ENCODE measurements around the gene SLC66A2. TPM values are rescaled to one million over a fixed set of nuclear protein-coding genes. Genes with fewer than 3 reads are reported as not detected.

The SLC66A2 gene
- total and polyA plus RNA-seq, 2 of the 13 experiments (the other 11 are each of a cell fraction or from before 2014, with no cell fraction given): 33.5 to 41.9 TPM

DNA sequence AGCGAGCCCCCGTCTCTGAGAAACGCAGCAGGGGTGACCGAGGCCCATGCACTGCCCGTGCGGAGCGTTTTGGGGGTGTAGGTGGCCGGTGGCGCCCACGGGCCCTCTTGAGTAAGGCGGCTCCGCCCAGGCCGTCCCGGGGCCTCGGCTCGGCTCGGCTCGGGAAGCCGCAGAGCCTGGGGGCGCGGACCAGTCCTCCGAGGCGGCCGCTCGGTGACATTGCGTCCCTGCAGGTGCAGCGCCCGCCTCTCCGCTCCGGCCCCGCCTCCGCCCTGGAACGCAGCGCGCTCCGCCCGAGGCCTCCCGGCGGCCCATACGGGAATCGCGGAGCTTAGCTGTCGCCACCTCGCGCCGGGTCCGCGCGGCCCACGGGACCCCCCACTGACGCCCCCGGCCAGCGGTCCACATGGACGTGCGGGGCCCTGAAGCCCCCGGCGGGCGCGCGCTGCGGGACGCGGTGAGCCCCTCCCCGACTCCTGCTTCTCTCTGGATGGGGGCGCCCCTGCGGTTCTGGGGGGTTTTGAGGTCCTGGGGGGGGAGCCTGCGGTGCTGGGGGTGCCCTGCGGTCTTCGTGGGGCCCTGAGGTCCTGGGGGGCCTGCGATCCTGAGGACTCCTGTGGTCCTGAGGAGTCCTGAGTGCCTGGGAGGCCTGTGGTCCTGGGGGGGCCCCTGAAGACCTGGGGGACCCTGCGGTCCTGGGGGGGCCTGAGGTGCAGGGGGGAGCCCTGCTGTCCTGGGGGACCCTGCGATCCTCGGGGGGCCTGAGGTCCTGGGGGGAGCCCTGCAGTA, 13.1 kb upstream of the SLC66A2 start, which contains the start of gene HSBP1L1 (continued):
- TF ChIP-seq ZNF567 (CRISPR knock-in tag; IDR thresholded peaks at IDR 0.05; ENCODE audit: borderline replicate concordance) (no peak), NBN (conservative IDR thresholded peaks at IDR 0.05) (no peak), ZSCAN25 (CRISPR knock-in tag; IDR thresholded peaks at IDR 0.05) (no peak; the same call in none of the 2 replicates), ZNF225 (CRISPR knock-in tag; IDR thresholded peaks at IDR 0.05) (no peak), ZNF83 (CRISPR knock-in tag; IDR thresholded peaks at IDR 0.05; ENCODE audit: borderline replicate concordance) (no peak), ZNF788 (CRISPR knock-in tag; IDR thresholded peaks at IDR 0.05; ENCODE audit: borderline replicate concordance) (no peak), CAMTA2 (CRISPR knock-in tag; IDR thresholded peaks at IDR 0.05; ENCODE audit: borderline replicate concordance) (no peak), ISL2 (CRISPR knock-in tag; IDR thresholded peaks at IDR 0.05) (peak; percentile 60; the same call in 1 of the 2 replicates), ZNF205 (CRISPR knock-in tag; IDR thresholded peaks at IDR 0.05) (no peak), NFKBIZ (CRISPR knock-in tag; IDR thresholded peaks at IDR 0.05) (no peak; the same call in 1 of the 2 replicates), ZNF256 (CRISPR knock-in tag; conservative IDR thresholded peaks at IDR 0.05) (no peak), ZNF101 (CRISPR knock-in tag; IDR thresholded peaks at IDR 0.05; ENCODE audit: borderline replicate concordance, low read depth) (no peak), KDM6A (CRISPR knock-in tag; IDR thresholded peaks at IDR 0.05; ENCODE audit: low read depth) (no peak), HDAC6 (IDR thresholded peaks at IDR 0.05; ENCODE audit: low read depth, low read length) (no peak), NCOR1 (IDR thresholded peaks at IDR 0.05; ENCODE audit: borderline replicate concordance, low read length) (no peak), ZNF121 (CRISPR knock-in tag; IDR thresholded peaks at IDR 0.05) (peak; percentile 85)
- TF ChIP-seq, protein P1, sequence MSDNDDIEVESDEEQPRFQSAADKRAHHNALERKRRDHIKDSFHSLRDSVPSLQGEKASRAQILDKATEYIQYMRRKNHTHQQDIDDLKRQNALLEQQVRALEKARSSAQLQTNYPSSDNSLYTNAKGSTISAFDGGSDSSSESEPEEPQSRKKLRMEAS (IDR thresholded peaks at IDR 0.05): peak; percentile 58
- TF ChIP-seq, protein P2, sequence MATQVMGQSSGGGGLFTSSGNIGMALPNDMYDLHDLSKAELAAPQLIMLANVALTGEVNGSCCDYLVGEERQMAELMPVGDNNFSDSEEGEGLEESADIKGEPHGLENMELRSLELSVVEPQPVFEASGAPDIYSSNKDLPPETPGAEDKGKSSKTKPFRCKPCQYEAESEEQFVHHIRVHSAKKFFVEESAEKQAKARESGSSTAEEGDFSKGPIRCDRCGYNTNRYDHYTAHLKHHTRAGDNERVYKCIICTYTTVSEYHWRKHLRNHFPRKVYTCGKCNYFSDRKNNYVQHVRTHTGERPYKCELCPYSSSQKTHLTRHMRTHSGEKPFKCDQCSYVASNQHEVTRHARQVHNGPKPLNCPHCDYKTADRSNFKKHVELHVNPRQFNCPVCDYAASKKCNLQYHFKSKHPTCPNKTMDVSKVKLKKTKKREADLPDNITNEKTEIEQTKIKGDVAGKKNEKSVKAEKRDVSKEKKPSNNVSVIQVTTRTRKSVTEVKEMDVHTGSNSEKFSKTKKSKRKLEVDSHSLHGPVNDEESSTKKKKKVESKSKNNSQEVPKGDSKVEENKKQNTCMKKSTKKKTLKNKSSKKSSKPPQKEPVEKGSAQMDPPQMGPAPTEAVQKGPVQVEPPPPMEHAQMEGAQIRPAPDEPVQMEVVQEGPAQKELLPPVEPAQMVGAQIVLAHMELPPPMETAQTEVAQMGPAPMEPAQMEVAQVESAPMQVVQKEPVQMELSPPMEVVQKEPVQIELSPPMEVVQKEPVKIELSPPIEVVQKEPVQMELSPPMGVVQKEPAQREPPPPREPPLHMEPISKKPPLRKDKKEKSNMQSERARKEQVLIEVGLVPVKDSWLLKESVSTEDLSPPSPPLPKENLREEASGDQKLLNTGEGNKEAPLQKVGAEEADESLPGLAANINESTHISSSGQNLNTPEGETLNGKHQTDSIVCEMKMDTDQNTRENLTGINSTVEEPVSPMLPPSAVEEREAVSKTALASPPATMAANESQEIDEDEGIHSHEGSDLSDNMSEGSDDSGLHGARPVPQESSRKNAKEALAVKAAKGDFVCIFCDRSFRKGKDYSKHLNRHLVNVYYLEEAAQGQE (IDR thresholded peaks at IDR 0.05; ENCODE audit: borderline replicate concordance in 1 of 2, low read depth in 1 of 2, low read length in 2 of 2): no peak; a peak in 1 of 4 replicates
- TF ChIP-seq, protein P3, sequence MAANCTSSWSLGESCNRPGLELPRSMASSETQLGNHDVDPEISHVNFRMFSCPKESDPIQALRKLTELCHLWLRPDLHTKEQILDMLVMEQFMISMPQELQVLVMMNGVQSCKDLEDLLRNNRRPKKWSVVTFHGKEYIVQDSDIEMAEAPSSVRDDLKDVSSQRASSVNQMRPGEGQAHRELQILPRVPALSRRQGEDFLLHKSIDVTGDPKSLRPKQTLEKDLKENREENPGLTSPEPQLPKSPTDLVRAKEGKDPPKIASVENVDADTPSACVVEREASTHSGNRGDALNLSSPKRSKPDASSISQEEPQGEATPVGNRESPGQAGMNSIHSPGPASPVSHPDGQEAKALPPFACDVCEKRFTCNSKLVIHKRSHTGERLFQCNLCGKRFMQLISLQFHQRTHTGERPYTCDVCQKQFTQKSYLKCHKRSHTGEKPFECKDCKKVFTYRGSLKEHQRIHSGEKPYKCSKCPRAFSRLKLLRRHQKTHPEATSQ (CRISPR knock-in tag; IDR thresholded peaks at IDR 0.05; ENCODE audit: borderline replicate concordance): 0 out of 2 replicates have a peak, but pooled peaks have one; percentile 20
- TF ChIP-seq, protein P4, sequence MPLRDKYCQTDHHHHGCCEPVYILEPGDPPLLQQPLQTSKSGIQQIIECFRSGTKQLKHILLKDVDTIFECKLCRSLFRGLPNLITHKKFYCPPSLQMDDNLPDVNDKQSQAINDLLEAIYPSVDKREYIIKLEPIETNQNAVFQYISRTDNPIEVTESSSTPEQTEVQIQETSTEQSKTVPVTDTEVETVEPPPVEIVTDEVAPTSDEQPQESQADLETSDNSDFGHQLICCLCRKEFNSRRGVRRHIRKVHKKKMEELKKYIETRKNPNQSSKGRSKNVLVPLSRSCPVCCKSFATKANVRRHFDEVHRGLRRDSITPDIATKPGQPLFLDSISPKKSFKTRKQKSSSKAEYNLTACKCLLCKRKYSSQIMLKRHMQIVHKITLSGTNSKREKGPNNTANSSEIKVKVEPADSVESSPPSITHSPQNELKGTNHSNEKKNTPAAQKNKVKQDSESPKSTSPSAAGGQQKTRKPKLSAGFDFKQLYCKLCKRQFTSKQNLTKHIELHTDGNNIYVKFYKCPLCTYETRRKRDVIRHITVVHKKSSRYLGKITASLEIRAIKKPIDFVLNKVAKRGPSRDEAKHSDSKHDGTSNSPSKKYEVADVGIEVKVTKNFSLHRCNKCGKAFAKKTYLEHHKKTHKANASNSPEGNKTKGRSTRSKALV (CRISPR knock-in tag; IDR thresholded peaks at IDR 0.05): 0 out of 2 replicates have a peak, but pooled peaks have one; percentile 55
